Epithelial cell of esophagus (primary cell): ENCODE results near the gene PIK3CB.
"Not testable (repeated sequence)": the region's sequence is repeated elsewhere in the genome, so short reads cannot be mapped to it uniquely, and the experiment has no call there.

Source experiments
- DNase-seq: peaks from one replicate; pipeline ENCODE4 v3.0.0; 2010; ENCODE audit warnings: low read depth
- H3K4me3 ChIP-seq: 2 replicates; pipeline ENCODE4 v1.5.1; 2011; ENCODE audit warnings: mild to moderate bottlenecking, low read length, control low read depth
- CTCF ChIP-seq: IDR thresholded peaks from 2 replicates; pipeline ENCODE4 v1.5.1; 2011; ENCODE audit warnings: low read depth, mild to moderate bottlenecking, low read length, control low read depth, inconsistent platforms; ENCODE audit not compliant: insufficient read depth; ENCODE audit errors: missing control alignments

PIK3CB gene

GRCh38 chr3:138846262-138846791 lies 11.6 kb upstream of the PIK3CB start:
- no peak for DNase-seq
- no peak overlapping the region for H3K4me3 ChIP-seq
- TF ChIP-seq CTCF = no peak

- no peak overlapping the region for H3K4me3 ChIP-seq
- no peak for DNase-seq
- no peak for TF ChIP-seq CTCF
Observed at GRCh38 chr3:138845771-138846173, 11.0 kb upstream of the PIK3CB start.

- DNase-seq = no peak
- no peak for TF ChIP-seq CTCF
- no peak overlapping the region for H3K4me3 ChIP-seq
Observed at GRCh38 chr3:138845181-138845601, 10.5 kb upstream of the PIK3CB start.

GRCh38 chr3:138842483-138843188 lies 7.9 kb upstream of the PIK3CB start:
- no peak for DNase-seq
- H3K4me3 ChIP-seq = no peak overlapping the region
- no peak for TF ChIP-seq CTCF

GRCh38 chr3:138838385-138838784 lies 3.7 kb upstream of the PIK3CB start:
- H3K4me3 ChIP-seq, DNase-seq: not testable (repeated sequence)

- not testable (repeated sequence) for DNase-seq, H3K4me3 ChIP-seq
Observed at GRCh38 chr3:138835846-138836245, 1.1 kb upstream of the PIK3CB start.

GRCh38 chr3:138835397-138835757 lies 649 bp upstream of the PIK3CB start:
- peak overlapping the region; percentile 58 for H3K4me3 ChIP-seq
- DNase-seq = no peak
- no peak for TF ChIP-seq CTCF

GRCh38 chr3:138833899-138834595 lies 681 bp downstream of the PIK3CB start:
- TF ChIP-seq CTCF = peak; percentile 21
- peak overlapping the region; percentile 74 for H3K4me3 ChIP-seq
- peak; percentile 18 for DNase-seq

GRCh38 chr3:138832473-138833057 lies 2.2 kb downstream of the PIK3CB start:
- H3K4me3 ChIP-seq, DNase-seq: not testable (repeated sequence)
